Skeletal muscle tissue (tissue), 4 donors: Measurements from ENCODE around the gene HTRA3. TPM values are rescaled to one million over a fixed set of nuclear protein-coding genes. Genes with fewer than 3 reads are reported as not detected.

Source experiments
- H3K27ac ChIP-seq: one replicate; pipeline ENCODE4 v1.7.0; 2013; ENCODE audit warnings: mild to moderate bottlenecking, low read depth, low read length, inconsistent platforms
- H3K27me3 ChIP-seq, 3 donors: one replicate each; pipeline ENCODE4 v1.7.0; 2013; ENCODE audit warnings: low read length in 3 of 3; ENCODE audit not compliant: control insufficient read depth in 3 of 3, insufficient read depth in 3 of 3
- H3K36me3 ChIP-seq, 3 donors: one replicate each; pipeline ENCODE4 v1.7.0; 2013; ENCODE audit warnings: low read length in 3 of 3; ENCODE audit not compliant: control insufficient read depth in 3 of 3, insufficient read depth in 3 of 3
- H3K4me1 ChIP-seq, 3 donors: one replicate each; pipeline ENCODE4 v1.7.0; 2013; ENCODE audit warnings: low read length in 3 of 3, mild to moderate bottlenecking in 3 of 3; ENCODE audit not compliant: control insufficient read depth in 3 of 3, insufficient read depth in 3 of 3
- H3K4me3 ChIP-seq, 3 donors: one replicate each; pipeline ENCODE4 v1.7.0; 2013; ENCODE audit warnings: low read length in 3 of 3
- H3K9ac ChIP-seq, 3 donors: one replicate each; pipeline ENCODE4 v1.7.0; 2013; ENCODE audit warnings: low read length in 3 of 3, mild to moderate bottlenecking in 3 of 3, moderate library complexity in 2 of 3, low read depth in 1 of 3
- H3K9me3 ChIP-seq, 3 donors: one replicate each; pipeline ENCODE4 v1.7.0; 2013; ENCODE audit warnings: low read length in 3 of 3; ENCODE audit not compliant: control insufficient read depth in 3 of 3
- total RNA-seq: library from RNA; depleted of rRNA; stranded (reverse); fragments of >200 nt; gene quantifications from one replicate; pipeline ENCODE4 v1.2.3, GENCODE V29; 2014
- donor health status: Osteomylitis.

Gene HTRA3
- total RNA-seq, 1 donor from 2014 or later = 20.9 TPM

DNA sequence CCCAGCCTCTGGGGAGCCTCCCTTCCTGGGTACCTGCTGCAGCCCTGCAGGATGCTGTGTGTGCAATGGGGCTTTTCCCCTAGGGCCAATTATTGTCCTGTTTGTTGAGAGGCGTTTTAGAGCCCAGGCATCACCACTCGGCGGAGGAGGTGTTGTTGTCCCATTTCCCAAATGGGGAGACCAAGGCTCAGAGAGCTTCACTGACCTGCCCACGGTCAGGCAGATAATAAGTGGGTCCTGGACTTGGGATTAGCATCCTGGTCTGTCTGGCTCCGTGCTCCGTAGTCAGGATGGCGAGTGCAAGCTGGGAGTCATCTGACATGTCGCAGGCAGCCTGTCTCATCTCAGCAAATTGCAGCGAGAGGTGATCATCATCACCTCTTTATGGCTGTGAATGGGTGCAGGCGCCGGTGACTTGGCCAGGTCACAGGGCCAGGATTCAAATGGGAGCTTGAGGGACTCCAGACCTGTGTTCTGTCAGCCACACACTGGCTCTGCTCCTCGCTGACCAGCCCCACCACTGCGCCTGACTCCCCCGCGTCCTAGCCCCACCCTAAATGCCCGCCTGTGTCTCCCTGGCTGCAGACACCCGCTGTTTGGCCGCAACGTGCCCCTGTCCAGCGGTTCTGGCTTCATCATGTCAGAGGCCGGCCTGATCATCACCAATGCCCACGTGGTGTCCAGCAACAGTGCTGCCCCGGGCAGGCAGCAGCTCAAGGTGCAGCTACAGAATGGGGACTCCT, 16.6 kb downstream of the HTRA3 start:
- H3K27me3 ChIP-seq = no peaks in the 10 kb centered on the region
- no peak overlapping the region for H3K4me3 ChIP-seq
- peaks cover 0 to 2% (median 0%) of the 10 kb centered on the region in 3 donors for H3K36me3 ChIP-seq
- H3K27ac ChIP-seq = no peak overlapping the region
- H3K9ac ChIP-seq = no peak overlapping the region
- H3K4me1 ChIP-seq = peaks cover 8 to 12% (median 8%) of the 10 kb centered on the region in 3 donors
- no peaks in the 10 kb centered on the region for H3K9me3 ChIP-seq

DNA sequence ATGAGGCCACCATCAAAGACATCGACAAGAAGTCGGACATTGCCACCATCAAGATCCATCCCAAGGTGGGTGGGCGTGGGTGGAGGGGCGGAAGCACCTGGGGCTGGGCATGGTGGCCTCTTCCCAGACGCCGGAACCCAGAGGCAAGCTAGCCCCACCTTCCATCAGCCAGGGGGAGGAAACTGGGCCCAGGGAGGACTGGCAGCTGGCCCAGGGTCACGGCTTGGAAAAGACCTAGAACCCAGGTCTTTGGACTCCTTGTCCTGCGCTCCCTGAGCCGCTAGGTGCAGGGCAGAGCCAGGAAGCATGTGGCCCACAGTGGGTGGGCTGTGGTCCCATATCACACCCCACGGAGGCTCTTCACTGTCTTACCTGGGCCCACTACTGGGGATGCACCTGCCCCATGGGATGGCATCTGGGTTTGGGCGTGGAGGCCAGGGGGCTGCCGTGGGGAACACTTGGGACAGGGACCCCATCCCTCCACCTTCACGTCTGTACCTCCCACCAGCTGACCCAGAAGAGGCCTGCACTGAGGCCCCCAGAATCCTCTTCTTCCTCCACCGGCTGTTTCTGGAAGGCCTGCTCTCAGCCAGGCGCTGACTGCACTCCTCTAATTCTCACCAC, 17.3 kb downstream of the HTRA3 start:
- Histone ChIP-seq H3K9ac (no peak overlapping the region), H3K4me1 (peaks cover under 1 to 6% (median 2%) of the 10 kb centered on the region in 3 donors), H3K36me3 (peaks cover 0 to 2% (median 0%) of the 10 kb centered on the region in 3 donors), H3K27ac (no peak overlapping the region), H3K4me3 (no peak overlapping the region), H3K27me3 (no peaks in the 10 kb centered on the region), H3K9me3 (no peaks in the 10 kb centered on the region)

DNA sequence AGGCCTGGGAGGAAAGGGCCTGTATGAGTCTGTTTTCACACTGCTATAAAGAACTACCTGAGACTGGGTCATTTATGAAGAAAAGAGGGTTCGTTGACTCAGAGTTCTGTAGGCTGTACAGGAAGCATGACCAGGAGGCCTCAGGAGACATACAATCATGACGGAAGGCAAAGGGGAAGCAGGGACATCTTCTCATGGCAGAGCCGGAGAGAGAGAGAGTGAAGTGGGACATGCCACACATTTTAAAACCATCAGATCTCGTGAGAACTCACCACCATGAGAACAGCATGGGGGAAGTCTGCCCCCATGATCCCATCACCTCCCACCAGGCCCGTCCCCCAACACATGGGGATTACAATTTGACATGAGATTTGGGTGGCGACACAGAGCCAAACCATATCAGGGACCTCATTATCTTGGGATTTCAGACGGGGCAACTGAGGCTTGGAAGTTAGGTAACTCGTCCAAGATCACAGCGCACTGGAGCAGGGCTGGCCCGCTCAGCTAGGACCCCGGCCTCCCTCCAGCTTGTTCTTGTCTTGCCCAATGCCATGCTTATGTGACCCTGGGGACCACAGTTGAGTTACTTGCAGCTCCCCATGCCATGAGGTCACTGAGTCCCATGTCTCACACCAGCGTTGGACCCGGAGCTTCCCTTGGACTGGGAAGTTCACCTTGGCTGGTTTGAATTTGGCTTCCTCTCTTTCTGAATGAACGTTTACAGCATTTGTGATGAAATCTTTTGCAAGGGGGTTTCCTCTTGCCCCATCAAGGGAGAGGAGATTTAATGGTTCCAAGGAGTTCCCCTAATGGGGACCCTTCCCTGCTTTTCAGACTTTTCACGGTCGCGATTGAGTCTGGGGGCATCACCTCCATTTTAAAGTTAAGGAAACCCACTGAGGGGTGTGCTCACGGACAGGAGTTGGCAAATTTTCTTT, 18.1 kb downstream of the HTRA3 start:
- H3K4me1 ChIP-seq = no peaks in the 10 kb centered on the region
- no peak overlapping the region for H3K27ac ChIP-seq
- peaks cover 0 to 2% (median 0%) of the 10 kb centered on the region in 3 donors for H3K36me3 ChIP-seq
- no peaks in the 10 kb centered on the region for H3K27me3 ChIP-seq
- H3K4me3 ChIP-seq = no peak overlapping the region
- no peak overlapping the region for H3K9ac ChIP-seq
- no peaks in the 10 kb centered on the region for H3K9me3 ChIP-seq

DNA sequence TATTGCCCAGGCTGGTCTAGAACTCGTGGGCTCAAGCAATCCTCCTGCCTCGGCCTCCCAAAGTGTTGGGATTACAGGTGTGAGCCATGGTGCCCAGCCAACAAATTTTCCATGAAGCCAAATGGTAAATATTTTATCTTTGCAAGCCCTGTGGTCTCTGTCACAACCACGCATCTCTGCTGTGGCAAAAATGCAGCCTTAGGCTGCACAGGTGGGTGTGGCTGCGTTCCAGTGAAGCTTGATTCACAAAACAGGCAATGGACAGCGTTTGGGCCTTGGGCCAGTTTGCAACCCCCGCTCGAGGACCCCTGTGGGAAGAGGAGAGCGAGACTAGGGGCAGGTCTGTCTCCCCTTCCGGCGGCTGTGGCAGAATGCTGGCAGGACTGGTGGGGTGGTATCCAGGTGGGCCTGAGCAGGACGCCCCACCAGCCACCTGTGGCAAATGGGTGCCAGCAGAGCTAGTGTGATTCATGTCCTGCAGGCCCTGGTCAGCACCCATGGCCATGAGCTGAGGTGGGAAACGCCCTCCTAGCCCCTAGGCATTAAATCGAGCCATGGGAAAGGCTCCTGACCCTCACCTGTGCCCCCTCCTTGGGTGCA, 19.7 kb downstream of the HTRA3 start:
- Histone ChIP-seq H3K36me3 (peaks cover 0 to 2% (median 1%) of the 10 kb centered on the region in 3 donors), H3K4me1 (no peaks in the 10 kb centered on the region), H3K27me3 (no peaks in the 10 kb centered on the region), H3K27ac (no peak overlapping the region), H3K9me3 (no peaks in the 10 kb centered on the region), H3K9ac (no peak overlapping the region), H3K4me3 (no peak overlapping the region)

DNA sequence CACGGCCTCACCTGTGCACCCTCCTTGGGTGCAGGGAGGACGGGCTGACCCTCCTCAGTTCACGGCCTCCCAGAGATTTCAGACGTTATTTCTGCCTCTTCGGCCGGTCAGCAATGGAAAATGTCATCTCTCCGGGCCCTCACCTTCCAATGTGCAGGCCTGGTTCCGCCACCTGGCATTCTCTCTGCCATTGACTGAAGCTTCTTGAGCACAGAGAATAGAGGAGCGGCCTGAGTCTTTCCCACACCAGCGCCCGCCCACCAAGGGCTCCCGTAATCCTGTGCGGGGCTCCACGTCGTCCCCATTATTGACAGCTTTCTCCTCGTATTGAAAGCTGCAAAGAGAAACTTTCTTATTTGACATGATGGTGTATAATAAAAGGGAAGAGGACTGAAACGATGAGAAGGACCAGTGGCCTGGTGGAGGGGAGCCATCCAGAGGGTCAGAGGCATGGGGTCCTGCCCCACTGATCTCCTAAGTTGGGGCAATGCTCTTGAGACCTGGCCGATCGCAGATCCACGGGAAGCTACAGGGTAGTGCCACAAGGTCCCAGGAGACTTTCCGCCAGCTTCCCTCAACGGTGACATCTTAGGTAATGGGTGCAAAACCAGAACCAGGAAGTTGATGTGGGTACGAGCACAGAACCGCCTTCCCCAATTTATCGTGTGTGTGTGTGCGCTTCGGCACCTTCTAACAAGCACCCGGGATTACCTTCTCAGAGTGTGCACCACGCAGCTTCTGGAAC, 20.6 kb downstream of the HTRA3 start:
- no peaks in the 10 kb centered on the region for H3K9me3 ChIP-seq
- H3K4me3 ChIP-seq = no peak overlapping the region
- no peaks in the 10 kb centered on the region for H3K27me3 ChIP-seq
- no peak overlapping the region for H3K9ac ChIP-seq
- peaks cover 0 to 2% (median 1%) of the 10 kb centered on the region in 3 donors for H3K36me3 ChIP-seq
- H3K27ac ChIP-seq = no peak overlapping the region
- no peaks in the 10 kb centered on the region for H3K4me1 ChIP-seq

DNA sequence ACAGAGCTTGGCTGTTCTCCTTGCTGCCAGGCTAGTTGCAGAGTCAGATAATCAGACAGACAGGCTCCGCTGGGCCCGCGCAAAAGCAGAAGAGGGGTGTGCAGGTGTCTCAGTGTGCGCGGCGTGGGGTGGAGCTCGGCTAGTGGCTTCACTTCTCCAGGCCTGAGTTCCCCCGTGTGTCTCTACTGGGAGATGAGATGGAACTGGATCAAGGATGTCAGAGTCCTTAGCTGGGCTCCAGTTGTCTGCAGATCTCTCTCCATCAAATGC, 21.1 kb downstream of the HTRA3 start:
- H3K36me3 ChIP-seq = peaks cover 0 to 3% (median 3%) of the 10 kb centered on the region in 3 donors
- no peak overlapping the region for H3K4me3 ChIP-seq
- no peak overlapping the region for H3K9ac ChIP-seq
- no peaks in the 10 kb centered on the region for H3K27me3 ChIP-seq
- no peaks in the 10 kb centered on the region for H3K9me3 ChIP-seq
- H3K27ac ChIP-seq = no peak overlapping the region
- H3K4me1 ChIP-seq = no peaks in the 10 kb centered on the region

DNA sequence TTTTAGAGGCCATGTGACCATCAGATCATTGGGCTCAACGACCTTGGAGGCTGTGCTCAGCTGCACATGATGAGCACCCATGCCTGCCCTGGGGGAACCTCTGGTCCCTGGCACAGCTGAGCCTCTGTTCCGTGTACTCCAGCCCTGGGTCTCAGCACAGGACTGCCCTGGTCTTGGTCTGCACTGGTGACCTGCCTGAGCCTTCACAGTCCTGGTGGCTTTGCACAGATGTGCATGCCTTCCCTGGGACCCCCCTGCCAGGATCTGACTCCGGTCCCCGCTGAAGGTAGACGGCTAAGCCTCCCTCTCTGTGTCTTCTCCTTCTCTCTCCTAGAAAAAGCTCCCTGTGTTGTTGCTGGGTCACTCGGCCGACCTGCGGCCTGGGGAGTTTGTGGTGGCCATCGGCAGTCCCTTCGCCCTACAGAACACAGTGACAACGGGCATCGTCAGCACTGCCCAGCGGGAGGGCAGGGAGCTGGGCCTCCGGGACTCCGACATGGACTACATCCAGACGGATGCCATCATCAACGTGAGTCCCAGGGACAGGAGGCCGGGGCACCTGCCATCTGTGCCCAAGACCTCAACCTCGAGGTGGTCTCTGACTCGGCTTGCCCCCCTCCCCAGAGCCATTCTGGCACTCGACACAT, 21.6 kb downstream of the HTRA3 start:
- Histone ChIP-seq H3K4me1 (no peaks in the 10 kb centered on the region), H3K9ac (no peak overlapping the region), H3K4me3 (no peak overlapping the region), H3K9me3 (no peaks in the 10 kb centered on the region), H3K36me3 (peaks cover 0 to 6% (median 4%) of the 10 kb centered on the region in 3 donors), H3K27me3 (no peaks in the 10 kb centered on the region), H3K27ac (no peak overlapping the region)

DNA sequence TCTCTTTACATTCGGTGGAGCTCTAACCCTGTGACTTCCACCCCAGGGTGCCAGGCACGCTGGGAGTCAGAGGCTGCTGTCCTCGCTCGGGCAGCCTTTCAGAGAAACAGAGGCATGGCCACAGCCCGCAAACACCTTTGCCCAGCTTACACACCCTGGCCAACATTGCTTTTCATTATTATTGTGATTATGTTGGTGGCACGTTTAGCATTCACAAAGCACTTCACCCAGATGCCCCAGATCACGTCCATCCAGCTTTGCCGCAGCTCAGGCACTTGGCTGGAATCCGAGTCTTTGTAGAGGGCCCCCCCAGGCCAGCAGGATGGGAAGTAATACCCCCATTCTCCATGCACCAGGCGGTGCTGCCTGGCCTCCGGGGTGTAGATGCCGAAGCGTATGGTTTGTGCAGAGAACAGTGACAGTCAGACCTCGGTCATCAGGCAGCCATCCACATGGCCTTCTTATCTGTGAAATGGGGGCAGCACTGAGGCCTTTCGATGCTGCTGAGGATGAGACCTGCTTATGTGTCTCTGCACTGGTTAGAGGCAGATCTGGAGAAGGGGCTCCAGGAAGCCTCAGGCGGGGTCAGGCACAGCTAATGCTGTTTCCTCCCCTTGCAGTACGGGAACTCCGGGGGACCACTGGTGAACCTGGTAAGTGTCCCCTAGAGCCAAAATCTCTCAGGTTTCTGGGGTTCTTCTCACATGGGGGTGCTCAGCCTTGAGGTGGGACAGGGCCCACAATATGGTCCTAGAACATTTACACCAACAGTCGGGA, 22.3 kb downstream of the HTRA3 start:
- no peaks in the 10 kb centered on the region for H3K27me3 ChIP-seq

More for the DNA sequence above, 22.3 kb downstream of the HTRA3 start:
- no peak overlapping the region for H3K27ac ChIP-seq
- no peak overlapping the region for H3K9ac ChIP-seq
- no peaks in the 10 kb centered on the region for H3K4me1 ChIP-seq
- H3K9me3 ChIP-seq = no peaks in the 10 kb centered on the region
- H3K36me3 ChIP-seq = peaks cover 0 to 6% (median 4%) of the 10 kb centered on the region in 3 donors
- no peak overlapping the region for H3K4me3 ChIP-seq
